ENCODE data around the gene CCT7. TPM values are rescaled to one million over a fixed set of nuclear protein-coding genes. Genes with fewer than 3 reads are reported as not detected.
"Not testable (repeated sequence)": the region's sequence is repeated elsewhere in the genome, so short reads cannot be mapped to it uniquely, and the experiment has no call there.

The CCT7 gene
- polyA plus RNA-seq (2011; rRNA removed): 303 and 331 TPM in 2 replicates
- polyA minus RNA-seq (2011; rRNA and poly(A)+ RNA removed): 289 and 344 TPM in 2 replicates

DNA sequence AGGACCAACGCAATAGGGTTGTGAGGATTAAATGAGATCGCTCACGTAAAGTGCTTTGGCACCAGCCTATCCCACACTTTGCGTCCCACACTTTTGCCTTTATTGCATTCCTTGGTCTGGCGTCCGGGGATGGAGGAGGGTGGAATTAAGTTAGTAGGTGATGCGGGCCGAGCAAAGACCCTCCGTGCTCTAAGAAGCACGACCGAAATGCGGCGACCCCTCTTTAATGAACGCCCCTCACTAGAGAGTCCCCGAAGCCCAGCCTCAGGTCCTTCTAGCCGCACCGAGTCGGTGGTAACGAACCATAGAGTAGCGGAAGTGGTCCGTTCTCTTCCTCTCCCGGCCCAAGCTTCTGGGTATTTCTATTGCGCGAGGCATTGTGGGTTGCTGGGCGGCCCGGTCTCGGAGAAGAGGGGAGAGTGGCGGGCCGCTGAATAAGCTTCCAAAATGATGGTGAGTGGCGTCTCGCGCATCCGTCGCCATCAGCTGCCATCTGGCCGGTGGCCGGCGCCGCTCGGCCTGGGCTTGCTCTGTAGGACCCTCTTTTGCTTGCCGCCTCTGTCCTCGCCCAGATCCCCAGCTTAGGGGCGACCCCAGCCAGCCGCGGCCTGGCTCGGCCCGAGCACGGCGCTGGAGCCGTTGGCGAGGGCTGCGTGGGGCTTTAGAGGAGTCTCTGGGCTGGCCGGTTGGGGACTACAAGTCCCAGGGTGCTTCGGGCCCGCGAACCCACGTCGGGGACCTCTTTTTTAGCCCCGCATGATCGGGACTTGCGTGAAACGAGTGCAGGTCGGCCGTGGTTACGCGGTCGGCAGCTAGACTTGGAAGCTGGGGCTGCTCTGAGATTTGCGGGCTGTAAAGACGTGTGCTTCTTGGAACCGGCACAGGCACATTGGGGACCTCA, at the start of gene CCT7:
Gene CCT7 (plus strand): TSS at position 377 of the 901 bp plus-strand sequence. CDS start 71 bp downstream, at position 448.
- peak within 1 kb of the TSS; percentile 79 for H3K27ac ChIP-seq (ENCODE audit: low read depth, low read length)
- TF ChIP-seq, protein P1, sequence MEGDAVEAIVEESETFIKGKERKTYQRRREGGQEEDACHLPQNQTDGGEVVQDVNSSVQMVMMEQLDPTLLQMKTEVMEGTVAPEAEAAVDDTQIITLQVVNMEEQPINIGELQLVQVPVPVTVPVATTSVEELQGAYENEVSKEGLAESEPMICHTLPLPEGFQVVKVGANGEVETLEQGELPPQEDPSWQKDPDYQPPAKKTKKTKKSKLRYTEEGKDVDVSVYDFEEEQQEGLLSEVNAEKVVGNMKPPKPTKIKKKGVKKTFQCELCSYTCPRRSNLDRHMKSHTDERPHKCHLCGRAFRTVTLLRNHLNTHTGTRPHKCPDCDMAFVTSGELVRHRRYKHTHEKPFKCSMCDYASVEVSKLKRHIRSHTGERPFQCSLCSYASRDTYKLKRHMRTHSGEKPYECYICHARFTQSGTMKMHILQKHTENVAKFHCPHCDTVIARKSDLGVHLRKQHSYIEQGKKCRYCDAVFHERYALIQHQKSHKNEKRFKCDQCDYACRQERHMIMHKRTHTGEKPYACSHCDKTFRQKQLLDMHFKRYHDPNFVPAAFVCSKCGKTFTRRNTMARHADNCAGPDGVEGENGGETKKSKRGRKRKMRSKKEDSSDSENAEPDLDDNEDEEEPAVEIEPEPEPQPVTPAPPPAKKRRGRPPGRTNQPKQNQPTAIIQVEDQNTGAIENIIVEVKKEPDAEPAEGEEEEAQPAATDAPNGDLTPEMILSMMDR (IDR thresholded peaks at IDR 0.05; ENCODE audit: low read depth, low read length): no peak
- CTCF ChIA-PET: interaction anchor here (0.5 to 1.6 kb wide), 3 partner anchors 21 to 57 kb away, joined by 3 to 11 read pairs (median 5); no protein-coding TSS in a partner anchor
- H3K27me3 ChIP-seq (ENCODE audit: control insufficient read depth, insufficient read depth, low read length): no peaks in the 10 kb centered on the region
- peak within 1 kb of the TSS; percentile 94 for H3K4me3 ChIP-seq (ENCODE audit: low read depth, low read length)
- POLR2A ChIA-PET: interaction anchor here (0.5 to 2.8 kb wide), 17 partner anchors 10 to 503 kb away, joined by 3 to 14 read pairs (median 4); partner anchors contain the start of genes ALMS1, SFXN5 and TPRKB
- no peaks in the 10 kb centered on the region for H3K9me3 ChIP-seq (ENCODE audit: control insufficient read depth, insufficient read depth, low read length)
- DNase-seq (ENCODE audit: low read depth, low spot score): peak; percentile 67

- Histone ChIP-seq H3K4me3 (ENCODE audit: low read depth, low read length) (no peak overlapping the region), H3K27me3 (ENCODE audit: control insufficient read depth, insufficient read depth, low read length) (peaks cover 43% of the 10 kb centered on the region), H3K9me3 (ENCODE audit: control insufficient read depth, insufficient read depth, low read length) (no peaks in the 10 kb centered on the region), H3K27ac (ENCODE audit: low read depth, low read length) (no peak overlapping the region)
- TF ChIP-seq, protein P1 (IDR thresholded peaks at IDR 0.05; ENCODE audit: low read depth, low read length): no peak
- CTCF ChIA-PET: interaction anchor here (1.2 kb wide), 2 partner anchors 8 to 27 kb away, joined by 3 to 9 read pairs; no protein-coding TSS in a partner anchor
- DNase-seq (ENCODE audit: low read depth, low spot score): no peak
- POLR2A ChIA-PET: no interaction called here
These were observed 48.1 kb upstream of the CCT7 start for GRCh38 chr2:73185965-73186364.

GRCh38 chr2:73187549-73187948, 46.6 kb upstream of the CCT7 start:
- Histone ChIP-seq H3K27me3 (ENCODE audit: control insufficient read depth, insufficient read depth, low read length) (peaks cover 49% of the 10 kb centered on the region), H3K4me3 (ENCODE audit: low read depth, low read length) (no peak overlapping the region), H3K9me3 (ENCODE audit: control insufficient read depth, insufficient read depth, low read length) (no peaks in the 10 kb centered on the region), H3K27ac (ENCODE audit: low read depth, low read length) (no peak overlapping the region)
- TF ChIP-seq, protein P1 (IDR thresholded peaks at IDR 0.05; ENCODE audit: low read depth, low read length): no peak
- CTCF ChIA-PET: interaction anchor here (2.1 kb wide), 1 partner anchor 10 kb away, joined by 17 read pairs; no protein-coding TSS in a partner anchor
- POLR2A ChIA-PET: interaction anchor here (0.6 kb wide), 1 partner anchor 1733 kb away, joined by 3 read pairs; no protein-coding TSS in a partner anchor
- DNase-seq (ENCODE audit: low read depth, low spot score): no peak

- ChIA-PET CTCF (interaction anchor here (0.6 kb wide), 1 partner anchor 227 kb away, joined by 4 read pairs; no protein-coding TSS in a partner anchor), POLR2A (no interaction called here)
- Histone ChIP-seq H3K27me3 (ENCODE audit: control insufficient read depth, insufficient read depth, low read length) (peaks cover 37% of the 10 kb centered on the region), H3K27ac (ENCODE audit: low read depth, low read length) (no peak overlapping the region), H3K4me3 (ENCODE audit: low read depth, low read length) (no peak overlapping the region), H3K9me3 (ENCODE audit: control insufficient read depth, insufficient read depth, low read length) (peaks cover 6% of the 10 kb centered on the region; the same call in 1 of the 2 replicates)
- TF ChIP-seq, protein P1 (IDR thresholded peaks at IDR 0.05; ENCODE audit: low read depth, low read length): no peak
- DNase-seq (ENCODE audit: low read depth, low spot score): no peak
These were observed 36.5 kb upstream of the CCT7 start for GRCh38 chr2:73197579-73197978.

- H3K4me3 ChIP-seq (ENCODE audit: low read depth, low read length); DNase-seq (ENCODE audit: low read depth, low spot score); H3K9me3 ChIP-seq (ENCODE audit: control insufficient read depth, insufficient read depth, low read length); H3K27ac ChIP-seq (ENCODE audit: low read depth, low read length); POLR2A ChIA-PET: not testable (repeated sequence)
- peaks cover 54% of the 10 kb centered on the region for H3K27me3 ChIP-seq (ENCODE audit: control insufficient read depth, insufficient read depth, low read length)
- CTCF ChIA-PET: interaction anchor here (0.6 to 3.1 kb wide), 3 partner anchors 13 to 438 kb away, joined by 6 to 13 read pairs (median 11); no protein-coding TSS in a partner anchor
These were observed 33.8 kb upstream of the CCT7 start for GRCh38 chr2:73200281-73200680.
